ENCODE data around the gene SLC32A1. TPM values are rescaled to one million over a fixed set of nuclear protein-coding genes. Genes with fewer than 3 reads are reported as not detected.

Gene SLC32A1
- total and polyA plus RNA-seq, 10 donors: not detected

DNA sequence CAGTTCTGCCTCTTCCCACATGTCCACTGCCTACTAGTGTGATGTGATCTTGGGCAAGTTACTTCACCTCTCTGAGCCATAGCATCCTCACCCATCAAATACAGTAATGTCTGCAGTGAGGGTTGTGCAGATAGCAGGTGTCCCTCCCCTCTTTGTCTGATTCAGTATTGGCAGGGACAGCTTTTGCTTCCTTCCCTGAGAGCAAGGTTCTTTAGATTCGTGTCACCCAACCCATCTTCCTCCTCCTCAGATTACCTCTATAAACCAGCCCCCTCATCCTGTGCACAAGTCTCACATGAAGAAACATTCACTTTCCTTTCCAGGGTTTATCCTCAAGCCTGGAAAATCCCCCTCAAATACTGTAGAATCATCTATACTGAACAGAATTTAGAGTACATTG is 39.3 kb downstream of the SLC32A1 start:
- WGBS, 5 donors: 48 to 81% (median 61%) methylated on average over 1 of the region's 1 CpG
- Histone ChIP-seq H3K9me3 (no peaks in the 10 kb centered on the region), H3K27me3 (replicated peaks in 1 of 7) (no peaks in the 10 kb centered on the region), H3K27ac (no peak overlapping the region), H3K36me3 (peaks cover 0 to 100% (median 86%) of the 10 kb centered on the region in 6 donors), H3K4me1 (peaks cover 0 to 7% (median 0%) of the 10 kb centered on the region in 6 donors), H3K4me3 (no peak overlapping the region)
- no peak for DNase-seq
- TF ChIP-seq POLR2AphosphoS5 (IDR thresholded peaks at IDR 0.05): no peak
- no peak for TF ChIP-seq POLR2A (IDR thresholded peaks at IDR 0.05)
- TF ChIP-seq, protein P1, sequence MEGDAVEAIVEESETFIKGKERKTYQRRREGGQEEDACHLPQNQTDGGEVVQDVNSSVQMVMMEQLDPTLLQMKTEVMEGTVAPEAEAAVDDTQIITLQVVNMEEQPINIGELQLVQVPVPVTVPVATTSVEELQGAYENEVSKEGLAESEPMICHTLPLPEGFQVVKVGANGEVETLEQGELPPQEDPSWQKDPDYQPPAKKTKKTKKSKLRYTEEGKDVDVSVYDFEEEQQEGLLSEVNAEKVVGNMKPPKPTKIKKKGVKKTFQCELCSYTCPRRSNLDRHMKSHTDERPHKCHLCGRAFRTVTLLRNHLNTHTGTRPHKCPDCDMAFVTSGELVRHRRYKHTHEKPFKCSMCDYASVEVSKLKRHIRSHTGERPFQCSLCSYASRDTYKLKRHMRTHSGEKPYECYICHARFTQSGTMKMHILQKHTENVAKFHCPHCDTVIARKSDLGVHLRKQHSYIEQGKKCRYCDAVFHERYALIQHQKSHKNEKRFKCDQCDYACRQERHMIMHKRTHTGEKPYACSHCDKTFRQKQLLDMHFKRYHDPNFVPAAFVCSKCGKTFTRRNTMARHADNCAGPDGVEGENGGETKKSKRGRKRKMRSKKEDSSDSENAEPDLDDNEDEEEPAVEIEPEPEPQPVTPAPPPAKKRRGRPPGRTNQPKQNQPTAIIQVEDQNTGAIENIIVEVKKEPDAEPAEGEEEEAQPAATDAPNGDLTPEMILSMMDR (IDR thresholded peaks at IDR 0.05 in 8 of 11, conservative IDR thresholded peaks at IDR 0.05 in 3 of 11): no peak
- intact Hi-C loops (cut with DNase I; ENCODE audit: low total_unique reads): no loop called here

DNA sequence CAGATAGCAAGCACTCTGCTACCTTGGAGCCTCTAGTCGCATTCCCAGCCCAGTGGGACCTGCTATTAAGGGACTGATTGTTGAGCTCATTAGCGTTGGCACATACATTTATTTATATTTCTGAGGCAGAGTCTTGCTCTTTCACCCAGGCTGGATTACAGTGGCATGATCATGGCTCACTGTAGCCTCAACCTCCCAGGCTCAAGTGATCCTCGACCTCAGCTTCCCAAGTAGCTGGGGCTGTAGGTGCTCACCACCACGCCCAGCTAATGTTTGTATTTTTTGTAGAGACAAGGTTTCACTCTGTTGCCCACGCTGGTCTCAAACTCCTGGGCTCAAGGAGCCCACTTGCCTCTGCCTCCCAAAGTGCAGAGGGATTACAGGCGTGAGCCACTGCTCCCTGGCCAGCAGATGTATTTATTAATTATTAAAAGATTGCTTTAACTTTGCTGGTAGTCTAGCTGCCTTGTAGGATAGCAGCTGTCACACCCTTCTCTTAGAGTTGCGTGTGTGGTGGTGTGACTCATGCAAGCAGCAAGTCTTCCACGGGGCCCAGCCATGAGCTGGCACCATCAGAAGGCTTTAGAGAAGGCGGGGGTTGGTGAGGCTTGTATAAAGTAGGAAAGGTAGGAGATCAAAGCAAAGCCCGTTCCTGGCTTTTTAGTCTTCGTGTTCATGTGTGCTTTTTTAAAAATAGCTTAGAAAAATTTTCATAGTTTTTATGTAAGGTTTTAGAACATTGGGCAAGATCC is 40.5 kb downstream of the SLC32A1 start:
- no peak overlapping the region for H3K4me3 ChIP-seq
- no peaks in the 10 kb centered on the region for H3K27me3 ChIP-seq (replicated peaks in 1 of 7)
- no peak overlapping the region for H3K27ac ChIP-seq
- H3K4me1 ChIP-seq: peaks cover 0 to 7% (median 0%) of the 10 kb centered on the region in 6 donors
- intact Hi-C loops (cut with DNase I; ENCODE audit: low total_unique reads): no loop called here
- DNase-seq: no peak
- TF ChIP-seq POLR2A (IDR thresholded peaks at IDR 0.05) (no peak), POLR2AphosphoS5 (IDR thresholded peaks at IDR 0.05) (no peak)
- TF ChIP-seq, protein P1 (IDR thresholded peaks at IDR 0.05 in 8 of 11, conservative IDR thresholded peaks at IDR 0.05 in 3 of 11): no peak
- peaks cover 0 to 100% (median 87%) of the 10 kb centered on the region in 6 donors for H3K36me3 ChIP-seq
- WGBS, 5 donors: 73 to 86% (median 85%) methylated on average over 11 of the region's 11 CpGs
- H3K9me3 ChIP-seq: no peaks in the 10 kb centered on the region

DNA sequence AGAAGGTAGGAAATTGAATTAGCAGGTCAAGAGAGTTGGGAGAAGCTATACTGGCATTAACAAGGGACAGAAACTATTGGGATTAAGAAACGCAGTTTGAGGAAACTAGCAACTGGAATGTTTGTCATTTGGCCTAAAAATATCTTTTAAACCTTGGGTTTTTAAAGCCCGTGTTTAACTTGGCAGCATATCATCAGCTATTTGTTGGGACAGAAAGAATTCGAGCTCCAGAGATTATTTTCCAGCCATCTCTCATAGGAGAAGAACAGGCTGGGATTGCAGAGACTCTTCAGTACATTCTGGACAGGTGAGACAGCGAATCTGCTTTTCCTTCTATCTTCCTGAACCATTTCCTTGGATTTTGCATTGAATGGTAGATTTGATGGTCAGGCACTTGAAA is 41.8 kb downstream of the SLC32A1 start:
- Histone ChIP-seq H3K36me3 (peaks cover 0 to 100% (median 84%) of the 10 kb centered on the region in 6 donors), H3K4me1 (peaks cover 0 to 7% (median 0%) of the 10 kb centered on the region in 6 donors), H3K27ac (no peak overlapping the region), H3K9me3 (no peaks in the 10 kb centered on the region), H3K27me3 (replicated peaks in 1 of 7) (no peaks in the 10 kb centered on the region), H3K4me3 (no peak overlapping the region)
- WGBS, 5 donors: 88 to 97% (median 90%) methylated on average over 4 of the region's 4 CpGs
- TF ChIP-seq POLR2A (IDR thresholded peaks at IDR 0.05) (no peak), POLR2AphosphoS5 (IDR thresholded peaks at IDR 0.05) (no peak)
- TF ChIP-seq, protein P1 (IDR thresholded peaks at IDR 0.05 in 8 of 11, conservative IDR thresholded peaks at IDR 0.05 in 3 of 11): no peak
- intact Hi-C loops (cut with DNase I; ENCODE audit: low total_unique reads): no loop called here
- no peak for DNase-seq

All from spleen (tissue), 11 donors.